Ureter (tissue), 1 donor: ENCODE data around the gene LDAH. TPM values are rescaled to one million over a fixed set of nuclear protein-coding genes. Genes with fewer than 3 reads are reported as not detected.
A peak's percentile ranks its signal among the peaks of the same experiment; 100 is the strongest.

ENCODE experiments used
- DNase-seq: peaks from one replicate; pipeline ENCODE4 v3.0.0-alpha.2; 2020; ENCODE audit warnings: low spot score
- total RNA-seq: library from RNA; stranded (reverse); gene quantifications from one replicate; pipeline ENCODE4 v1.2.4, GENCODE V29; 2023
- donor health status: DM: yes; HTN: yes; CAD: no.

LDAH gene
- total RNA-seq, 1 donor from 2014 or later: 42.5 TPM

DNA sequence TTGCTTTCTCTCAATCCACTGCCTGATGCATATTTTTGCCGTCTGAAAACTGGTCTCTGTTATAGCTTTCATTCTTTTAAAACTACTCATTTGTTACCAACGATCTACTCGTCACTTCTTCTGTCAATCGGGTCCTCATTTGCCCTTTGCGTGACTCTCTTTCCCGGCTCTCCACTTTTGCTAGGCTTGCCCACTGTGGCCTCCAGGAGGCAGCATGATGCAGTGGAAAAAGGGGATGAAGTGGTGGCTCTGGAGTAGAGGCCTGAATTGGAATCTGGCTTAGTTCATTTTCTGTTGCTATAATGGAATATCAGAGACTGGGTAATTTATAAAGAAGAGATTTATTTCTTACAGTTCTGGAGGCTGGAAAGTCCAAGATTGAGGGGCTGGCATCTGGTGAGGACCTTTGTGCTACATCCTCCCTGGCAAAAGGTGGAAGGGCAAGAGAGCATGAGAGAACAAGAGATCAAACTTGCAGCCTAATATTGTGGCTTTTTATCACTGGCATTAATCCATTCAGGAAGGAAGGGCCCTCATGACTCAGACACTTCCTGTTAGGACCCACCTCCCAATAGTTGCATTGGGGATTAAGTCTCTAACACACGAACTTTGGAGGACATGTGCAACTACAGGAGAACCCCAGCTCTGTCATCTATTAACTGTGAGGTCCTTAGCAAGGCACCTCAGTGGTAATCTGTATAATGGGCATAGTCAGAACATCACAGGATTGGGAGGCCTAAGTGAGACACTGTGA is 140.6 kb downstream of the LDAH start:
- DNase-seq: no peak

DNA sequence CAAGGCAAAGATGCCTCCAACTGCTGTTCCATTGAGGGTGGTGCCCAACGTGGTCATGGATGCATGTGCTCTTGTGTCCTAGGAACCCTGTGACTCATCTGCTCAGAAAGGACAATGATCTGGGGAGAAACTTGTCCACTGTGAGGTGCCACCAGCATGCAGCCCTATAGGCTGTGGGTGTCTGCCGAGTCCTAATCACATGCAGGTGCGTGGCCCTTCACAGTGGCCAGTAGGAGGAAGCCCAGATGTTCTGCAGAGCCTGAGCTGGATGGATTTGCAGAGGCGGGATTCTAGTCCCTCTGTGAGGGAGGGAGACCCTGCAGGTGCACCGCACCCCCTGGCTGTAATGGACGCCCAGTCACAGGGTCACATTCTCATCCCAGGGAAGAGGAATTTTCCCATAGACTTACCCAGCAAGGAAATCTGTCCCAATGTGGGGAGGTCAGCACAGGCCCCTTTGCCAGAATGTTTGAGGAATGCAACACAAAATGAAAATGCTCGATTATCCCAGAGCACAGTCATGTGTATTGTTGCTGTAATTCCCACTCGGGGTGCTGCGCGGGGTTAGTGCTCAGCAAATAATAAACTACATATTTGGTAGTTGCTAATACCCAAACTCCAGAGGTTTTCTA is 142.0 kb downstream of the LDAH start:
- DNase-seq: no peak

DNA sequence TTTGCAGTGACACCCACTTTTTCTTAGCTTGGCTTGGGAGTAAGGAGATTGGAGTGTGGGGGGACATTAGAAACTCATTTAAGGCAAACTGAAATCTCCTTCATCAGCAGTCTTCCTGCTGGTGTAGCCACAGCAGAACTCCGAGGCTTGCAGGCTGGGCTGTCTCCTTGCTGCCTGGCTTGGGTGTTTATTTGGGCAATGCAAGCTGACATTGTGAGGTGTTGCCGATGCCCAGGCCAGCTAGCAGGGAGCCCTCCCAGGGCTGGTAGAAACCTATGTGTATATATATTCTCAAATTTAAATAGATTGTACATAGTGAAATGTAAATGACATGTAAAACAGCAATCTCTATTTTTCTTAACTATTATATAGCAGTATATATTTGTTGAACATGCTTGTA is 144.1 kb downstream of the LDAH start:
- no peak for DNase-seq

DNA sequence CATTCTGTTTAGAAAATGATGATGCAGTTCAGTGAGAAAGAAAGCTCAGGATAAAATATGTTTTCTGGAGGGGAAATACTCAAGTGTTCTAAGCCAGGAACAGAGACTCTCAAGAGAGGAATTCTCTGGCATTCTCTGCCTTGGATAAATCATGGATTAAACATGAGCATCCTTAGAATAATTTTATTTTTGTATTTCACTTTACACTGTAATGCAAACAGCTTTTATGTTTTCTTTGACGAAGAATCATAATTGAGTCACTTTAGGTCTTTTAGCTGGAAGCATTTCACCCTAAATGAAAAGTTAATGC is 144.9 kb downstream of the LDAH start:
- no peak for DNase-seq

DNA sequence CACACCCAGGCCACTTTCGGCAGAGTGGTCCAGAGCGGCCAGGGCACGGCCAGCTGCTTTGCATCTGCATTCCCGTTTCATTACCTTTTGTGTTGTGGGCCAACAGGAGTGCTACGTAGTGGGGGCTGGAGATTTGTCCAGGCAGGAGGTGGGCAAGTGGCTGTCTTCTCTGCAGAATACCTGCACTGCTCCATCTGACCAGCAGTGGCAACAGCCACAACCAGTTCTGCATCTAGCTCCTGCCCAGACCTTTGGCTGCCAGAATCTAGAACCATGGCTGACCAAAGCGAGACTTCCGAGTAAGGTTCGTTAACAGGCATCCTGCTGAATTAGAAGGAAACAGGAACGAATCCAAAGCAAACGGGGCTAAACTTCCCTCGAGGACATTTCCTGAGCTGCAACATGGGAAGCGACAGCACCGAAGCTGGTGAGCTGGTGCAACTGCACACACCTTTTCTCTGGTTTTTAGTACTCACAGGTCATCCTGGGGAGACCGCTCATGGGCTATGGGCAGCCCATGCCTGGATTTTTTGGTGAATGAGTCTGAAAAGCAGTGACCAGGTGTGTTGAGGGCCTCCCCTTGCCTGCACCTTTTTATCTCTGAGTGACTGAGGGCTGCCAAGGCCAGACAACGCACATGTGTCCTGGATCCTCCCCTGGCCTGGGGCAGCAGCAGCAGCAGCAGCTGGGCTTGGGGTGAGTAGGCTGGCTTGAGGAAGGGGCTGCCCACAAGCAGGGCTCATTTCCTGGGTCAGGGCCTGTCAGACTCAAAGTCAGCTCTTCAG is 145.4 kb downstream of the LDAH start:
- DNase-seq: no peak

DNA sequence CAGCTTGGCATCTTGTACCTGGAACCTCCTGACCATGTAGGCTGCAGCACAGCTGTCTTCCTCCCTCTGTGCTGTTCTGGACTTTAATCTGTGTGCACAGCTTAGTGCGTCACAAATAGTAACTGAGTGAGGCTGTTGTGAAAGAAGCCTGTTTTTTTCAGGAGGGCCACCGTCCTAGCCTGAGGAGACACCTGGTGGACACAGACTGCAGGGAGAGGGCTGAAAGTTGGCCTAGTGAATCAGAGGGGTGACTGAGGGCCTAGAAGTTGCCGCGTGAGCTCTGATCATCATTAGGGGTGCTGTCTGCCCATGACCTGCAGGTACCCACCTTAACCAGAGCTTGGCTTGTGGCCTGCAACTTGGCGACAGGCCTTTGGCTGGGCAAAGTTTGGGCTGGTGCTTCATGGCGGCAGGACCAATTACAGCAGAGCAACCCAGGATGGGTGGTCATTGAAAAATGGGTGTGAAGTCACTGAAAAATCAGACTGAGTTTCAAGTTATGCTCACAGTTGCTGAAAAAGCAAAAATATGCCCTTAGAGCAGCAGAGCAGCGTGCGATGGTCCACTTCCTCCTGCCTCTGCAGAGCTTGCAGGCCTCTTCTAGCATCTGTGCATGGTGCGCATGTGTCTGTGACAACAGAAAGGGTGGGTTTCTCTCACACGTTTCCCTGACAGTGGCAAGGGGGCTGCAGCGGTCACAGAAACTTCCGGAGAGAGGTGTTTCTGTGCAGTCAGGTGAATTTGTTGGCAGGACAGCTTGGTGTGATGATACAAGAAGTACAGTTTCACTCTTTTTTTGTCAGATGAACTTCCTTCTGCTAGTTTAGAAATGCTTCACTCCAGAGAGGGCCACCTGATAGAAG is 146.3 kb downstream of the LDAH start:
- DNase-seq: no peak

DNA sequence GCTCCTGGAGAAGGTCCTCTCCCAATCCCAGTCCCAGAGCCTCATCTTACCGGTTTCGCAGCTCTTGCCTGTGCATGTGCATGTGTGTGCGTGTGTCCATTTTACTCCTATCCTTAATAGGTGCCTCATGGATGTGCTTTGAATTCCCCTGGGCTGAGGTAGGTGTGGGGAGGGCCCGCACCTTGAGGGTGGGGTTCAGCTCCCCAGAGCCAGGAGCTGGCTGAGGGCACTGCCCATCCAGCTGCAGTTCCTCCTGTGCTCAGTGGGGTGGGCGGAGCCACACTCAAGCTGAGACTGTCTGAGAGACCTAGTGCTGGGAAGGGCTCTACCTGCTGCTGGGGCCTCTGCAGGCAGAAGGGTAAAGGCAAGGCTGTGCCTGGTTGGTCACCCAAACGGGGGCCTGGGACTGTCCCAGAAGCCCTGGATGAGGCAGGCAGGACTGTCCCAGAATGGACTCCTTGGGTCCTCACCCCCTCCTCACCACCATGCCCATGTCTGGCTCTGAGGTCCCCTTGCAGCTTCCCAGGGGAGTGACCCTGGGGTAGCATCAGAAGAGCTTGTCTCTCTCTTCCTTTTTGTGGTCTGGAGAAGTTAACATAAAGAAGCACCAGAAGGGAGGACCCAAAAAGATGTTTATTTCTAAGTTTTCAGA is 147.1 kb downstream of the LDAH start:
- no peak for DNase-seq

DNA sequence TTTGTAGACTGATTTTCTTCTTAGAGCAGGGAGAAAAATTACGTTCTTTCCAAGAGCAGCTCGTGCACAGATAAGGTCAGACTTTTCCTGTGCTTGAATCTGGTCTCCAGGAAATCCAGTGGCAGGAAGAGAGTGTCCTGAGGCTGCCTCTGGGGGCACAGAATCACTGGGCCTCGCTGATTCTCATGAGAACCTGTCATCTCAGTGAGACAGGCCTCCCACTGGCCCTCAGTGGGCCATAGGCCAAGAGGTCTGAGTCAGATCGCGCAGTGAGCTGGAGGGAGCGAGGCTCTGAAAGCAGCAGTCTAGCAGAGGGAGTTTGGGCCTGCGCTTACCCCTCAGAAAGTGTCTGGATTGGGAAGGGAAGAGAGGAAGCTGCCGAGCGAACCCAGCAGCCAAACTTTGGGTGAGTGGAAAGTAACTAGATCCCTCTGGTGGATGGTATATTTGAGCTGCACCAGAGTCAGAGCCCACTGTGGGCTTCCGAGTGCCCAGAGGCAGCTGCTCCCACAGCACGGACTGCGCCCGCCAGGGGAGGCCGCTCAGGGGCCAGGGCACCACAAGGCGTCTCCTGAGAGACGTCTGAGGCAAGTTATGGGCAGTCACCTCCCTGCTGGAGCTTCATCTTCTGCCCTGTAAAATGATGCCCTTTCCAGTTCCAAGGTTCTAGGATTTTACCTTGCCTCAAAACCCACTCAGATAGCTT is 147.8 kb downstream of the LDAH start:
- DNase-seq: no peak

DNA sequence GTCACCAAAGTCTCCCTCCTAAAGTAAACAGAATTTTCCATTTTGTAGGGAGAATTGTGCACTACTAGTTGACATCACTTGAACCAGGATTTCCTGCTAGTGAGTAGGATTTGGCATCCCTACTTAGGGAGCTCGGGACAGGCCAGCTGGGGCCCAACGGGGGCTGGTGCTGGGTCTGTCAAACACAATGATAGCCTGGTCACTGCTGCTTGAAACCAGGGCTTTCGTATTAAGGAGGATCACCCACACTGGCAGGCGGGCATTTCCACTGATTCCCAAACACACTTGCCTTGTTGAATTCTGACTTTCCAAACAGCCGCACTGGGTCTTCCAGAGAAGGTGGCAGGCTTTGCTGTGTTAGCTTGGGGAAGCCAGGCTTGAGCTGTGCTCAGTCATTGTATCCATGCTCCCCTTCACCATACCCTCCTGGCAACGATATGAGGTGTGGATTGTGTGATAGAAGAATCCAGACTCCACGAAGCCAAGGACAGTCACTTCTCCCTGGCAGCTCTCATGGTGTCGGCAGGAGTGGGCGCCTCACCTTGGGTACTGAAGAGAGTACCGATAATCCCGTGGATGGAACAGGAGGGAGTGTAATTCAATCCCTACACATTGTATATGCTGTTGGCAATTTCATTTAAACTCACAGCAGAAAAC is 148.5 kb downstream of the LDAH start:
- no peak for DNase-seq

DNA sequence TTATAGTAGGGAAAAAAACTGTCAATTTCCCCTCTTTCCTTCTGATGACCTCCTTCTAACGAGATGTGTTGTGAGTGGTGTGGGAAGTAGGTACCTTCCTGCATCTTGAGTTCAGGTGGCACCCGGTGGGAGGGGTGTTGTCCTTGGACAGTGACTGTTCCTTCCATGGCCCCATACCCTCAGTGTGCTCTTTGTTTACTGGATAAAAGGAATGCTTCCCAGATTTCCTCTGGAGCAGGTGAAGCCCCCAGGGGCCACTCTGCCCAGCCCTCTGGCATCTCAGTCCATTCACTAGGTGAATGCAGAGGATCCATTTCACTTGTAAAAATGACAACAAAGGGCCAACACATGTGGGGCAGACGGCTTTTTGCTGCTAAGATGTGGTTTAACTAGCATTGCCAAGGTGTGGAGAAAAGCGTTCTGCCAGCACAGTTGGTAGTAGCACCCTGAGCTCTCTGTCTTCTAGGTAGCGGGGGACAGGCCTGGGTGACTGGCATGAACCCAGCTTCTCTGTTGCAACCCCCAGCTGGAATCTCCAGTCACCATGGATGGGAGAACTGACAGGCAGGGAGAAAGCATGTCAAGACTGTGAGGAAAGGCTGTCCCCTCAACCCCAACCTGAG is 149.1 kb downstream of the LDAH start:
- no peak for DNase-seq

DNA sequence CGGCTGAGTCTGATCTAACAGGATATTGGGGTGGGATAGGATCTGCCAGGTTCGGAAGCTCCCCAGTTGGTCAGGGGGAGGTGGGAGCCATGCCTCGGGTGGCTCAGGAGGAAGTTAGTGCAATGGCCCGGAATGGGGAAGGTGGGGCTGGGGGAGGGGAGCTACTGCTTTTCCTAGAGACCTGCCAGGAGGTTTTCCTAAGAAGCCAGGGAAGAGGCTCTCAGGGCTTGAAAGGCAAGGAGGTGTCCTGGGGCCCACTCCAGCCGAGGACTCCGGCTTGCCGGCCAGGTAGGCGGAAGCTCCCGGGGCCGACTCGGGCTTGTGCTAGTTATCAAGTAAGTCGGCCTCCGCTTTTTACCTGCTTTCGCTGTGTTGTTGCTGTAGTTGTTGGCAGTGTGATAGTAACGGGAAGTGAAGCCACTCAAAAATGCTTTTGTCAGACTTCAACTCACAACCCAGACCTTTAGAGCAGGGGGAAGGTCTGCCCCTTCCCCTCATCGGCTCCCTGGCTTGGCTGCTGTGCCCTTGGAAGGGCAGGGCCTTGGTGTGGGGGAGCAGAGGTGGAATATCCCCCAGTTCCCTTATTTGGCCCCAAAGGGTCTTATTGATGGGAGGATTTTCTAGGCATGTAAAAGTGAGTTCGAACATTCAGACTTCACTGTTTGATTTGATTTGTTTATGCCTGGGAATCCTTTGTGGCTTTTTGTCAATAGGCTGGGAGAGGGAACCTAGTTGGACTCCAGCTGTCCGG is 150.5 kb downstream of the LDAH start:
- DNase-seq: no peak

DNA sequence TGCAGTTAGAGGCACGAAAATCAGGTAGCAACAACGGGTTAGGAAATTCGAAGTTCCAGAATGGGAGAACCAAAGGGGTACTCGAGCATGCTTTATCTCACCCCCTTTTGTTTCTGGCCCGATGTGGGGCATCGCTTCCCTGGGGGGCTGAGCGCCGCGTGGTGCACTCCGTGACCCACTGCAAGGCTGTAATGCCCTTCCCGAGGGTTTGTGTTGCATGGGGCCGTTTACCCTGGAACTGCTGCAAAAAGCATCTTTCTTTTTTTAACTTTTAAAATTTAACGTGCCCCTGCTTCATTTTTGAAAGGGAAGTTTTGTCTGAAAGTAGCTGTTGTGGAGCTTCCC is 151.2 kb downstream of the LDAH start:
- DNase-seq: no peak

DNA sequence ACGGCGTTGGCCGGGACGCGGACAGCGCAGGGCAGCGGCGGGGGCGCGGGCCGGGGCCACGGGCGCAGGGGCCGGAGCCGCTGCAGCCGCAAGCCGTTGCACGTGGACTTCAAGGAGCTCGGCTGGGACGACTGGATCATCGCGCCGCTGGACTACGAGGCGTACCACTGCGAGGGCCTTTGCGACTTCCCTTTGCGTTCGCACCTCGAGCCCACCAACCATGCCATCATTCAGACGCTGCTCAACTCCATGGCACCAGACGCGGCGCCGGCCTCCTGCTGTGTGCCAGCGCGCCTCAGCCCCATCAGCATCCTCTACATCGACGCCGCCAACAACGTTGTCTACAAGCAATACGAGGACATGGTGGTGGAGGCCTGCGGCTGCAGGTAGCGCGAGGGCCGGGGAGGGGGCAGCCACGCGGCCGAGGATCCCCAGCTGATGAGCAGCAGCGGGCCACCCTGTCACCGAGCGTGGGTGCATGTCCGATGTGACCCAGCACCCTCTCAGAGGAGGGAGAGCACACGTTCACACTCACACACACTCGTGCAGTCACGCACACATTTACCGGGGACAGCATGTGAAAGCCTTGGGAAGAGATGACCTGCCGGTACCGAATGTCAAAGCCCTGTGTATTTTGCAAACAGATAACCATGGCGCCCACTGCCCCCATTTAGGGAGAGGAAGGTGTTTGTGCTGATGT is 151.7 kb downstream of the LDAH start:
- no peak for DNase-seq

DNA sequence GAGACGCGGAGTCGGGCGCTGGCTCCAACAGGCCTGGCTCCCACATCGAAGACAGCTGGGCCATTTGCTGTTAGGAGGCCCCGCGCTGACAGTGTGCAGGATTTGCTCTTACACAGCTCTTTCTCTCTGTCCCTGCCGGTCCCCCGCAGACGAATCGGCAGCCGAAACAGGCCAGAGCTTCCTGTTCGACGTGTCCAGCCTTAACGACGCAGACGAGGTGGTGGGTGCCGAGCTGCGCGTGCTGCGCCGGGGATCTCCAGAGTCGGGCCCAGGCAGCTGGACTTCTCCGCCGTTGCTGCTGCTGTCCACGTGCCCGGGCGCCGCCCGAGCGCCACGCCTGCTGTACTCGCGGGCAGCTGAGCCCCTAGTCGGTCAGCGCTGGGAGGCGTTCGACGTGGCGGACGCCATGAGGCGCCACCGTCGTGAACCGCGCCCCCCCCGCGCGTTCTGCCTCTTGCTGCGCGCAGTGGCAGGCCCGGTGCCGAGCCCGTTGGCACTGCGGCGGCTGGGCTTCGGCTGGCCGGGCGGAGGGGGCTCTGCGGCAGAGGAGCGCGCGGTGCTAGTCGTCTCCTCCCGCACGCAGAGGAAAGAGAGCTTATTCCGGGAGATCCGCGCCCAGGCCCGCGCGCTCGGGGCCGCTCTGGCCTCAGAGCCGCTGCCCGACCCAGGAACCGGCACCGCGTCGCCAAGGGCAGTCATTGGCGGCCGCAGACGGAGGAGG is 152.4 kb downstream of the LDAH start:
- no peak for DNase-seq

DNA sequence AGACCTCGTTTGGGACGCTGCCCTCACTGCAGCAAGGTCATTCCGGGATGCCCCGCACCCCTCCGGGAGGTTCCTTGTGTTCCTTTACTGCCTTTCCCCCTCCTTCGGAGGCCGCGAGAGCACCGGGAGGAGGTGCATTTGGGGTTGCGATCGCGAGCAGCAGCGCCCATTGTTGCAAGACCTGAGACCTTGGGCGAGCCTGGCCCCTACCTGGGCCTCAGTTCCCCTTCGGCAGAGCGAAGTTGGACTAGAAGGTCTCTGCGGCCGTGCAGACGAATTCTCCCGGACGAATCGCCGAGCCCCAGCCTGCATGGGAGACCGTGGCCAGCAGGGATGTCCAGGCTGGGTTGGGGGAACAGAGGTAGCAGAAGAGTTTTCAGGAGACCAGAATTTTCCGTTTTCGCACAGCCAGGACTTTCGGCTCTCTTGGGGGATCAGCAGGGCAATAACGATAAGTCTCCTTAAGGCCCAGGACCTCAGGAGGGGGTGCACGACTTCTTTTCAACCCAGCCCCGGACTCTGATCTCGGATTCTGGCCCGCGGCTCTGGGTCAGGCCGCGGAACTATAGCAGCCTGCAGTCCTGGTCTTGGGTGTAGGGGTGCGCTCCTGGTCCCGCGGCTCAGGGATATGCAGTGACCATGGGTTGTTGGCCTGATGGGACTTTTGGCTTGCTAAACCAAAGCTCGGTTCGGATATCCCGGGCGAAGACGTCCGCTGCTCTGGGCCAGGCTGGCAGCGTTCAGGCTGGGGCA is 153.2 kb downstream of the LDAH start:
- DNase-seq: no peak

DNA sequence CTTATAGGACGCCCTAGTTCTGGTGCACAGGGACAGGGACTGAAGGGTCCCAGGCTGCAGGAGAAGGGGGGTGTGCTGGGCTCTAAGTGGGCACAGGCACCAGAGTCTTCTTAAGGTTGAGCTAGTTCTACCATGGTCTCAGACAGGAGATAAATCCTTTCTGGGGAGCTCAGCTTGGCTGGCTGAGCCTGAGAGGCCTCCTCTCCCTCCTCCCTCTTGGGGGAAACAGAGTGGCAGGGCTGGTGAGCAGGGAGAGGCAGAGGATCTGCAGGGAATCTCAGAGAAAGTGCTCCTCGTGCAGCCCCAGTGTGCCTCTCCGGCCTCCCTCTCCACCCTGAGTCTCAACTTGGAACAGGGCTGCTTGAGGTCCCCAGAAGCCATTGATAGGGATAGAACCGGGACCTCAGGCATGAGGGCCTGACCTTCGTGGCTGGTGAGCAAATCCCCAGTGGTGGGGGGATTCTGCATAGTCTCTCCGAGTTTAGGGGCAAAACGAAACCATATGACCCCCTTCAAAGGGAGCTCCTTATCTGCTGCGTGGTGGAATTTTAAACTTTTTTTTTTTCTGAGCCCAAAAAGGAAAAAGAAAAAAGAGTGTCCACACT is 153.9 kb downstream of the LDAH start:
- DNase-seq: no peak

DNA sequence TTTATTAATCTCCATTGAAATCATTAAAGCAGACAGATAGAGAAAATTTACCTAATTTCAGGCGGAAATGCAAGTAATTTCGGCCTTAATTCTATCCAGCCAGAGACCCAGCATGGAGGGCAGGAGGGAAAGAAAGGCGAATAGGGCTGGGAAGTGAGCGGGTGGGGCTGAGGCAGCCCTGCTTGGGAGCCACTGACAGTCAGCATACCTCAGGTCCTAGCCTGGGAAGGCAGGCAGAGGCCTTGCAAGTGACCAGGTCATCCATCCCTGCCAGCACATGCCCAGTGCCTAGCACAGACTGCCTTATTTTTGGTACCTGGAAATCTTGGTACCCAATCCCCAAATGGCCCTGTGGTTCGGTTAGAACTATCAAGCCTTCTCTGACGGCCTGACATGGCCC is 154.4 kb downstream of the LDAH start:
- DNase-seq: peak; percentile 42
